Endothelial cell of umbilical vein (primary cell): ENCODE measurements around the gene PDPK1.

ENCODE experiments used
- POLR2A ChIP-seq: IDR thresholded peaks from 2 replicates; pipeline ENCODE4 v1.6.1; 2012; ENCODE audit warnings: low read depth, mild to moderate bottlenecking, control low read depth, low read length
- POLR2AphosphoS5 ChIP-seq: IDR thresholded peaks from 2 replicates; pipeline ENCODE4 v1.6.1; 2012; ENCODE audit warnings: low read depth, mild to moderate bottlenecking, control low read depth, low read length, moderate library complexity; ENCODE audit not compliant: insufficient read depth

DNA sequence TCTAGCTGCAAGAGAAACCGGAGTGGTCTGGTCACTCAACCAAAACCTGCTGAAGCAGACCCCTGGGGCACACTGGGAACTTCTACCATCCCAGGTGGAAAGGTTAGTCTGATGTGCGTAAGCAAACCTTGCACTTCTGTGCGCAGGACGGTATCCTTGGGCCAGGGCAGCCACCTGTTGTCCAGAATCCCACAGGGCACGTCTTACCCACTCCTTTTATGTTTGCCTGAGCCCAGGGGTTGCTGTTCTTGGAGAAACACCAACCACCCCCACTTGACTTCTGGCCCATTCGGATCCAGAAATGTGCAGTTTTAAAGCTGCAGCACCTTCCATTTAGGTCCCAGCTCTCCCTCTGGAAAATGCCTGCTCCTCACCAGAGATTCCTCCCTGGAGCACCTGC lies 44.2 kb upstream of the PDPK1 start:
- TF ChIP-seq POLR2AphosphoS5: no peak
- no peak for TF ChIP-seq POLR2A
